Subcutaneous adipose tissue (tissue), 4 donors: ENCODE results near the gene RAPGEF4. TPM values are rescaled to one million over a fixed set of nuclear protein-coding genes. Genes with fewer than 3 reads are reported as not detected.

Experiments used
- CTCF ChIP-seq: fragments of 450-650 bp; IDR thresholded peaks from one replicate; pipeline ENCODE4 v1.5.1; 2016; ENCODE audit warnings: low read depth, mild to moderate bottlenecking, control low read depth, antibody characterized with exemption, moderate library complexity
- total RNA-seq, 4 donors: library from RNA; depleted of rRNA; stranded (reverse); fragments of >200 nt; gene quantifications; one replicate each; pipeline ENCODE4 v1.1.0, GENCODE V29; 2016

The RAPGEF4 gene
- total RNA-seq, 4 donors from 2014 or later, result 7.0 to 15.0 (median 11.2) TPM

GRCh38 chr2:172823261-172823850 lies 87.7 kb downstream of the RAPGEF4 start:
- no peak for TF ChIP-seq CTCF

- no peak for TF ChIP-seq CTCF
These were observed 90.9 kb downstream of the RAPGEF4 start for GRCh38 chr2:172826522-172826921.

- no peak for TF ChIP-seq CTCF
These were observed 93.6 kb downstream of the RAPGEF4 start for GRCh38 chr2:172829229-172829628.

- no peak for TF ChIP-seq CTCF
These were observed 94.8 kb downstream of the RAPGEF4 start for GRCh38 chr2:172830482-172830881.

GRCh38 chr2:172833898-172834297 lies 98.3 kb downstream of the RAPGEF4 start:
- no peak for TF ChIP-seq CTCF

- no peak for TF ChIP-seq CTCF
These were observed 99.2 kb downstream of the RAPGEF4 start for GRCh38 chr2:172834881-172835280.

GRCh38 chr2:172836347-172836821 lies 100.7 kb downstream of the RAPGEF4 start:
- no peak for TF ChIP-seq CTCF
